RWPE2 (cell line): ENCODE results near the gene HDAC4.
A peak's percentile ranks its signal among the peaks of the same experiment; 100 is the strongest.

ENCODE experiments used
- ATAC-seq: fragments of 200-7000 bp; cut with Tn5 transposase; 3 replicates; pipeline ENCODE4 v1.9.1; 2021; ENCODE audit warnings: low read depth
- DNase-seq: peaks from one replicate; pipeline ENCODE4 v3.0.0-alpha.2; 2020; ENCODE audit warnings: low spot score
- H3K27ac ChIP-seq: fragments of 450-650 bp; 2 replicates; pipeline ENCODE4 v1.5.1; 2017; ENCODE audit warnings: mild to moderate bottlenecking; ENCODE audit not compliant: poor library complexity, severe bottlenecking
- H3K27me3 ChIP-seq: fragments of 250-450 bp; sonication (Bioruptor Pico); 2 replicates; pipeline ENCODE4 v1.5.1; 2021; ENCODE audit warnings: mild to moderate bottlenecking, moderate library complexity; ENCODE audit not compliant: insufficient read depth, poor library complexity, severe bottlenecking
- H3K36me3 ChIP-seq: fragments of 250-450 bp; sonication (Bioruptor Pico); 2 replicates; pipeline ENCODE4 v1.5.1; 2020; ENCODE audit warnings: low read depth, mild to moderate bottlenecking, moderate library complexity
- H3K4me1 ChIP-seq: fragments of 250-450 bp; sonication (Bioruptor Pico); 2 replicates; pipeline ENCODE4 v1.5.1; 2021; ENCODE audit warnings: mild to moderate bottlenecking, moderate library complexity; ENCODE audit not compliant: insufficient read depth, poor library complexity, severe bottlenecking
- H3K4me3 ChIP-seq: fragments of 250-450 bp; sonication (Bioruptor Pico); 2 replicates; pipeline ENCODE4 v1.5.1; 2021; ENCODE audit warnings: mild to moderate bottlenecking, moderate library complexity; ENCODE audit not compliant: severe bottlenecking
- H3K9me3 ChIP-seq: fragments of 250-450 bp; sonication (Bioruptor Pico); 2 replicates; pipeline ENCODE4 v1.5.1; 2021; ENCODE audit warnings: mild to moderate bottlenecking, moderate library complexity; ENCODE audit not compliant: severe bottlenecking
- TF ChIP-seq, protein P1 (sequence below): fragments of 450-650 bp; IDR thresholded peaks from one replicate; pipeline ENCODE4 v1.5.1; 2017; ENCODE audit warnings: mild to moderate bottlenecking, moderate library complexity; ENCODE audit not compliant: poor library complexity, severe bottlenecking

HDAC4 gene

DNA sequence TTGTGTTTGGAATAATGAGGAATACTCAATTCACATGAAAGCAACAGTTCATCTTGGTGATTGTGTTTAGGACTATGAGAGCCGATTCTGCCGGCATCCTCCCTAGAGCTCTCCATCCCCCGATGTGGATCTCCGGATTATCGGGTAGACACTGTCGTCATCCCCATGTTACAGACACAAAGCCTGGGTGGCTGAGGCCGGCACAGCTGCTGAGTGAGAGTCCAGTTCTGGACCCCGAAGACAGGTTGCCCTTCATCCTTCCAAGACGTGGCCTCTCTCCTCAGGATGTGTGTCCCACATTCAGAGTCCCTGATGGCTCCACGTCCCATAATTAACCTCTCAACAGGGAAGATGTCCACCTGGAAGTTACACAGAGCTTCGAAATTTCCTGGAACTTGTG lies 129.3 kb downstream of the HDAC4 start:
- no peaks in the 10 kb centered on the region for H3K27me3 ChIP-seq
- DNase-seq: no peak
- no peaks in the 10 kb centered on the region for H3K9me3 ChIP-seq
- H3K36me3 ChIP-seq: no peaks in the 10 kb centered on the region
- no peak for ATAC-seq
- H3K4me3 ChIP-seq: no peak overlapping the region
- H3K4me1 ChIP-seq: peaks cover 40% of the 10 kb centered on the region
- H3K27ac ChIP-seq: no peak overlapping the region
- TF ChIP-seq, protein P1, sequence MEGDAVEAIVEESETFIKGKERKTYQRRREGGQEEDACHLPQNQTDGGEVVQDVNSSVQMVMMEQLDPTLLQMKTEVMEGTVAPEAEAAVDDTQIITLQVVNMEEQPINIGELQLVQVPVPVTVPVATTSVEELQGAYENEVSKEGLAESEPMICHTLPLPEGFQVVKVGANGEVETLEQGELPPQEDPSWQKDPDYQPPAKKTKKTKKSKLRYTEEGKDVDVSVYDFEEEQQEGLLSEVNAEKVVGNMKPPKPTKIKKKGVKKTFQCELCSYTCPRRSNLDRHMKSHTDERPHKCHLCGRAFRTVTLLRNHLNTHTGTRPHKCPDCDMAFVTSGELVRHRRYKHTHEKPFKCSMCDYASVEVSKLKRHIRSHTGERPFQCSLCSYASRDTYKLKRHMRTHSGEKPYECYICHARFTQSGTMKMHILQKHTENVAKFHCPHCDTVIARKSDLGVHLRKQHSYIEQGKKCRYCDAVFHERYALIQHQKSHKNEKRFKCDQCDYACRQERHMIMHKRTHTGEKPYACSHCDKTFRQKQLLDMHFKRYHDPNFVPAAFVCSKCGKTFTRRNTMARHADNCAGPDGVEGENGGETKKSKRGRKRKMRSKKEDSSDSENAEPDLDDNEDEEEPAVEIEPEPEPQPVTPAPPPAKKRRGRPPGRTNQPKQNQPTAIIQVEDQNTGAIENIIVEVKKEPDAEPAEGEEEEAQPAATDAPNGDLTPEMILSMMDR: no peak

DNA sequence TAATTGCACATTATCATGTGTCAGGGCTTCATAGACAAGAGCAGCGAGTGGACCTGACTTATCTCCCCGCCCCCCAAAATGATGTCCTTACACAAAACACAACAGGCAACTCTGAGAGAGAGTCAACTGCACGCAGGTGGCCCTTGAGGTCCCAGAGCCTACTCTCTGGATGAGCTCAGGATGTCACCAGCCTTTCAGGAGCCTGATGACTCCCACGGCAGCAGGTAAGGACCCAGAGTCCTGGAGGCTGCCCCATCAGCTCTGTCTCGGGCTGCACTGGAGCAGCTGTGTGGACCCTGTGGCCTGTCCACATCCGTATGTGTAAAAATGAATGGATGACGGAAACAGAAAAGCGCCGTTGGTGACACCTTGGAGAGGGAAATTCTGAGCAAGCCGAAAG lies 130.9 kb downstream of the HDAC4 start:
- H3K36me3 ChIP-seq: no peaks in the 10 kb centered on the region
- no peaks in the 10 kb centered on the region for H3K9me3 ChIP-seq
- H3K27ac ChIP-seq: no peak overlapping the region
- TF ChIP-seq, protein P1: no peak
- H3K4me1 ChIP-seq: peaks cover 39% of the 10 kb centered on the region
- H3K4me3 ChIP-seq: no peak overlapping the region
- DNase-seq: no peak
- ATAC-seq: no peak
- no peaks in the 10 kb centered on the region for H3K27me3 ChIP-seq

DNA sequence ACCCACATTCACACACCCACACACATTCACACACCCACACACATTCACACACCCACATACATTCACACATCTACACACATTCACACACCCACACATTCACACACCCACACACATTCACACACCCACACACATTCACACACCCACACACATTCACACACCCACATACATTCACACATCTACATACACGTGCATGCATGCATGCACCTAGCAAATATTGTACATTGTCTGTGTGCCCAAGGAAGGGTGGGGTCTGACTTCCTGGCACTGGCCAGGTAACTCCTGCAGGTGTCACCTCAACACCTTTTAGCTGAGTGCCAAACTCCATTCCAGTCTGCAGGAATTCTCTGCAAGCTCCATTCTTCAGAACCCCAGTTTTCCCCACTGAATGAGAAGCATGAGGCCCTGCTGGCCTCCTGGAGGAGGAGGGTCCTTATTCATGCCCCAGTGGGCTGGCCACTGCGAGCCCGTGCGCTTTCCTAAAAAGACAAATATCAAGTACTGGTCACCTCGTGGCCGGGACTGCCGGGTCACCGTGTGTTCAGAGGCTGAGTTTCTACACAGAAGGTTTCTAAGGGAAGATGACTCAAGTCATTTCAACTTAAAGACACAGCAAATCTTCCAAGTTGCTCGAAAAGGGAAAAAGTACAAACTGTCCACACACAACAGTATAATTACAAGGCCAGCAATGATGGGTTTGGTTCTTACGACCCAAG lies 131.5 kb downstream of the HDAC4 start:
- TF ChIP-seq, protein P1: peak; percentile 19
- ATAC-seq (no peak), DNase-seq (no peak)
- H3K4me3 ChIP-seq: no peak overlapping the region
- no peaks in the 10 kb centered on the region for H3K27me3 ChIP-seq
- no peaks in the 10 kb centered on the region for H3K36me3 ChIP-seq
- H3K4me1 ChIP-seq: peaks cover 39% of the 10 kb centered on the region
- no peaks in the 10 kb centered on the region for H3K9me3 ChIP-seq
- no peak overlapping the region for H3K27ac ChIP-seq

DNA sequence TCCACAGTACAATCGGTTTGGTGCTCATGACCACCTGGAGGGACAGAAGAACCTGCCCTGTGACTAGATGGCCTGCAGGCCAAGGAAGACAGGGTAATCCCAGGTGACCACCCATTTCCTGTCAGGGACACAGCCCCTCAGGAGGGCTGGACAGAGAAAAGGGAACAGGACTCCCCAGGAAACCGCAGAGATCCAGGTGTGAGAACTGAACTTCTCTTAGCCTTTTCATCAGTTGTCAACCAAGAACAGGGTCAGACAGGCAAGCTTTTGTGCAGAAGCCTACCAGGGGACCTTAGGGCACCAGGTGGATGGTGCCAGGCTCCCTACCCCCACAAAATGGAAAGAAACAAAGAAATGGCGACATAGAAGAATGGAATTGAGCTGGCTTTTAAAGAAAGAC lies 132.3 kb downstream of the HDAC4 start:
- ATAC-seq: no peak
- H3K27ac ChIP-seq: peak overlapping the region; percentile 17
- no peaks in the 10 kb centered on the region for H3K9me3 ChIP-seq

DNA sequence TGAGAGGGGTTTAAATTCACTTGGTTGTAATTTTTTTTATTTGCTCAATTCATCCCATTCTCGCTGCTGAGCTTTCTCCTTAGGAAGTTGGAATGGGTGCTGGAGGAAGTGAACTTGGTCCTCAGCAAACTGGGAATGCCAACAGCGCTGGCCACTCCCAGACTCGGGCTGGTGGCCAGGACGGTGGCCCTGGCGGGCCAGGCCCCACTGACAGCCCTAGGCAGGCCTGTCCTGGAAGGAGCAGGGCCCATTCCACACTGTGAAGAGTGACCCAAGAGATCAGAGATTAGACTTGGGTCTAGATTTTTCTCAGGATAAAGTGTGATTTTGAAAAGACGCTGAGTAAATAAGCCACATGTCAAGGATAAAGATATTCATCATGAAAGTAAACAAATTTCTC lies 132.7 kb downstream of the HDAC4 start:
- no peak for DNase-seq

More for the DNA sequence above, 132.3 kb downstream of the HDAC4 start:
- Histone ChIP-seq H3K36me3 (no peaks in the 10 kb centered on the region), H3K4me3 (no peak overlapping the region), H3K27me3 (no peaks in the 10 kb centered on the region), H3K4me1 (peaks cover 36% of the 10 kb centered on the region)
- TF ChIP-seq, protein P1: no peak
- no peak for DNase-seq

More for the DNA sequence above, 132.7 kb downstream of the HDAC4 start:
- Histone ChIP-seq H3K9me3 (no peaks in the 10 kb centered on the region), H3K27ac (peak overlapping the region; percentile 17), H3K4me3 (no peak overlapping the region), H3K27me3 (no peaks in the 10 kb centered on the region), H3K36me3 (no peaks in the 10 kb centered on the region), H3K4me1 (peaks cover 36% of the 10 kb centered on the region)
- TF ChIP-seq, protein P1: no peak
- no peak for ATAC-seq
